Ectodermal cell (in vitro differentiated cells): Measurements from ENCODE around the gene SHB.

Experiments used
- H3K27ac ChIP-seq: 2 replicates; pipeline ENCODE4 v1.7.0; 2013; ENCODE audit warnings: mild to moderate bottlenecking, low read depth, low read length; ENCODE audit not compliant: insufficient read depth, poor library complexity, severe bottlenecking
- H3K27me3 ChIP-seq: 2 replicates; pipeline ENCODE4 v1.7.0; 2013; ENCODE audit warnings: mild to moderate bottlenecking, low read length; ENCODE audit not compliant: insufficient read depth, control insufficient read depth, poor library complexity, severe bottlenecking
- H3K36me3 ChIP-seq: one replicate; pipeline ENCODE4 v1.7.0; 2013; ENCODE audit warnings: low read length; ENCODE audit not compliant: control insufficient read depth, insufficient read depth
- H3K4me1 ChIP-seq: one replicate; pipeline ENCODE4 v1.7.0; 2013; ENCODE audit warnings: low read length; ENCODE audit not compliant: control insufficient read depth, insufficient read depth
- H3K4me3 ChIP-seq: 2 replicates; pipeline ENCODE4 v1.7.0; 2013; ENCODE audit warnings: low read depth, low read length, control low read depth; ENCODE audit not compliant: insufficient read depth
- H3K9me3 ChIP-seq: 2 replicates; pipeline ENCODE4 v1.7.0; 2013; ENCODE audit warnings: mild to moderate bottlenecking, low read length, moderate library complexity; ENCODE audit not compliant: control insufficient read depth
- WGBS, 2 experiments: methylation state at CpG; one replicate each; pipeline ENCODE4 v1.1.7; 2013; ENCODE audit warnings: missing lambda C conversion rate in 2 of 2; 5-methylcytosine and 5-hydroxymethylcytosine counted together

Gene SHB

GRCh38 chr9:38022203-38022895, 46.7 kb downstream of the SHB start:
- H3K36me3 ChIP-seq: no peaks in the 10 kb centered on the region
- H3K4me1 ChIP-seq: peaks cover 72% of the 10 kb centered on the region
- 83 to 86% methylated on average over 17 of the region's 17 CpGs for WGBS, 2 experiments
- H3K4me3 ChIP-seq: no peak overlapping the region
- H3K27ac ChIP-seq: no peak overlapping the region
- no peaks in the 10 kb centered on the region for H3K27me3 ChIP-seq
- H3K9me3 ChIP-seq: no peaks in the 10 kb centered on the region

- no peaks in the 10 kb centered on the region for H3K9me3 ChIP-seq
- peaks cover 71% of the 10 kb centered on the region for H3K4me1 ChIP-seq
- WGBS, 2 experiments: 78 to 84% methylated on average over 9 to 10 of the region's 10 CpGs
- H3K4me3 ChIP-seq: no peak overlapping the region
- H3K27ac ChIP-seq: no peak overlapping the region
- H3K36me3 ChIP-seq: no peaks in the 10 kb centered on the region
- H3K27me3 ChIP-seq: no peaks in the 10 kb centered on the region
Observed at GRCh38 chr9:38020151-38021076, 48.6 kb downstream of the SHB start.

GRCh38 chr9:38019731-38020130, 49.3 kb downstream of the SHB start:
- no peak overlapping the region for H3K27ac ChIP-seq
- no peaks in the 10 kb centered on the region for H3K27me3 ChIP-seq
- H3K9me3 ChIP-seq: no peaks in the 10 kb centered on the region
- WGBS, 2 experiments: 91 to 96% methylated on average over 3 of the region's 3 CpGs
- peaks cover 68% of the 10 kb centered on the region for H3K4me1 ChIP-seq
- H3K36me3 ChIP-seq: no peaks in the 10 kb centered on the region
- H3K4me3 ChIP-seq: no peak overlapping the region

- WGBS, 2 experiments: 19 to 20% methylated on average over 6 of the region's 6 CpGs
- no peaks in the 10 kb centered on the region for H3K36me3 ChIP-seq
- H3K27me3 ChIP-seq: no peaks in the 10 kb centered on the region
- H3K4me3 ChIP-seq: no peak overlapping the region
- peaks cover 68% of the 10 kb centered on the region for H3K4me1 ChIP-seq
- H3K9me3 ChIP-seq: no peaks in the 10 kb centered on the region
- H3K27ac ChIP-seq: peak overlapping the region; percentile 58
Observed at GRCh38 chr9:38018958-38019602, 49.9 kb downstream of the SHB start.

GRCh38 chr9:38018241-38018957, 50.6 kb downstream of the SHB start:
- no peaks in the 10 kb centered on the region for H3K27me3 ChIP-seq
- peaks cover 65% of the 10 kb centered on the region for H3K4me1 ChIP-seq
- H3K4me3 ChIP-seq: no peak overlapping the region
- H3K36me3 ChIP-seq: no peaks in the 10 kb centered on the region
- H3K9me3 ChIP-seq: no peaks in the 10 kb centered on the region
- H3K27ac ChIP-seq: peak overlapping the region; percentile 1
- WGBS, 2 experiments: 77 to 81% methylated on average over 5 of the region's 5 CpGs

GRCh38 chr9:38017885-38018186, 51.2 kb downstream of the SHB start:
- Histone ChIP-seq H3K4me1 (peaks cover 59% of the 10 kb centered on the region), H3K27me3 (no peaks in the 10 kb centered on the region), H3K27ac (peak overlapping the region; percentile 76), H3K4me3 (no peak overlapping the region), H3K36me3 (no peaks in the 10 kb centered on the region), H3K9me3 (no peaks in the 10 kb centered on the region)
- 69 to 89% methylated on average over 2 of the region's 2 CpGs for WGBS, 2 experiments

- peaks cover 54% of the 10 kb centered on the region for H3K4me1 ChIP-seq
- H3K27me3 ChIP-seq: no peaks in the 10 kb centered on the region
- H3K4me3 ChIP-seq: no peak overlapping the region
- peak overlapping the region; percentile 76 for H3K27ac ChIP-seq
- H3K9me3 ChIP-seq: no peaks in the 10 kb centered on the region
- no peaks in the 10 kb centered on the region for H3K36me3 ChIP-seq
- WGBS, 2 experiments: 1 to 2% methylated on average over 13 of the region's 13 CpGs
Observed at GRCh38 chr9:38017149-38017884, 51.7 kb downstream of the SHB start.

GRCh38 chr9:38016375-38017135, 52.5 kb downstream of the SHB start:
- no peak overlapping the region for H3K4me3 ChIP-seq
- no peaks in the 10 kb centered on the region for H3K27me3 ChIP-seq
- no peaks in the 10 kb centered on the region for H3K36me3 ChIP-seq
- no peaks in the 10 kb centered on the region for H3K9me3 ChIP-seq
- peaks cover 59% of the 10 kb centered on the region for H3K4me1 ChIP-seq
- peak overlapping the region; percentile 67 for H3K27ac ChIP-seq
- WGBS, 2 experiments: 53 to 57% methylated on average over 12 of the region's 12 CpGs

GRCh38 chr9:38015906-38016305, 53.1 kb downstream of the SHB start:
- 93 to 94% methylated on average over 7 of the region's 7 CpGs for WGBS, 2 experiments
- Histone ChIP-seq H3K4me3 (no peak overlapping the region), H3K9me3 (no peaks in the 10 kb centered on the region), H3K4me1 (peaks cover 59% of the 10 kb centered on the region), H3K36me3 (no peaks in the 10 kb centered on the region), H3K27me3 (no peaks in the 10 kb centered on the region), H3K27ac (no peak overlapping the region)
